HG02623 (cell line): Measurements from ENCODE around the gene VAMP1.
"Not testable (repeated sequence)": the region's sequence is repeated elsewhere in the genome, so short reads cannot be mapped to it uniquely, and the experiment has no call there.

Experiments
- ATAC-seq: cut with Tn5 transposase; IDR thresholded peaks from one replicate; pipeline ENCODE4 v1.9.1; 2021; ENCODE audit warnings: moderate library complexity; ENCODE audit not compliant: unreplicated experiment

The VAMP1 gene

DNA sequence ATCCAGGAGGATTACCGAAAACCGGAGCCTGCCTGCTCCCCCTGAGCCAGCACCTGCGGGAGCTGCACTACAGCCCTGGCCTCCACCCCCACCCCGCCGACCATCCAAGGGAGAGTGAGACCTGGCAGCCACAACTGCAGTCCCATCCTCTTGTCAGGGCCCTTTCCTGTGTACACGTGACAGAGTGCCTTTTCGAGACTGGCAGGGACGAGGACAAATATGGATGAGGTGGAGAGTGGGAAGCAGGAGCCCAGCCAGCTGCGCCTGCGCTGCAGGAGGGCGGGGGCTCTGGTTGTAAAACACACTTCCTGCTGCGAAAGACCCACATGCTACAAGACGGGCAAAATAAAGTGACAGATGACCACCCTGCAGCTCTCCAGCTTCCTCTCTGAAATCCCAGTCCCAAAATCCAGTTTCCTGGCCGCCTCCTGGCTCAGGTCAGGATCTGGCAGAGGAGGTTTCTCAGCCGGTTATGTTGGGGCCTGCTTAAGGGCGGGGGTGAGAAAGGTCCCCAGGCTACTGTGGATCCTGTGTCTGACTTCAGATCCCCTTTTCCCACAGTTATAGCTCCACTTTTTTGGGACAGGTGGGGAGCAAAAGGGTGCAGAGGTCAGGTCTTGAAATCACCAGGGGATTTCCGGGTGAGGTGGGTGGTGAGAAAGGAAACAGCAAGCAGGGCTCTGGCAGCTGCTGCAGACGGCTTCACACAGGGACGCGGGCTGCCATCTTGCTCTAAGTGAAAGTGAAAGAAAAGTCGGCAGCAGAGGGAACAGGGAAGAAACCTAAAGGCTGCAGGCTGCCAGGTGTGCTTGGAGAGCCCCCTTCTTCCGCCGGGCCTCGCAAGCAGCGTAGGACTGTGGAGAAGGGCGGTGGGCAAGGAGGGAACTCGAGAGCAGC, 18.9 kb downstream of the VAMP1 start, which contains the start of gene TAPBPL:
Gene TAPBPL, plus strand, starts transcription at position 695 of the 897 bp plus-strand sequence. CDS start 207 bp downstream, outside the sequence.
- no peak for ATAC-seq

DNA sequence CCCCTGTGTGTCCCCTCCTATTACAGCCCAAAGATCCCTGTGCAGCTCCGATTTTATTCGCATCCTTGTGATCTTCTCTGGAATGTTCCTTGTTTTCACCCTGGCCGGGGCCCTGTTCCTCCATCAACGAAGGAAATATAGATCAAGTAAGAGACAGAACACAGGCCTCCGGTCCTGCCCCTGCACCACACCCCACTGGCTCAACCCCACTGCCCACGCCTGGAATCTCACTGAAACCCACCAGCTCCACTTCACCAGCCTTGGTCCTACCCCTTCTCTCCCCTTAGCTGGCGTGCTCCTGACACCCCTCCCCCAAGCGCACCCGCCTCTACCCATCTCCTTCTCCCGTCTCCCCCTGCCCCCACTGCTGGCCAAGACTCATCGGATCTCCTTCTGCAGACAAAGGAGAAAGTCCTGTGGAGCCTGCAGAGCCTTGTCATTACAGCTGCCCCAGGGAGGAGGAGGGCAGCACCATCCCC, 19.6 kb downstream of the VAMP1 start:
- ATAC-seq = no peak

DNA sequence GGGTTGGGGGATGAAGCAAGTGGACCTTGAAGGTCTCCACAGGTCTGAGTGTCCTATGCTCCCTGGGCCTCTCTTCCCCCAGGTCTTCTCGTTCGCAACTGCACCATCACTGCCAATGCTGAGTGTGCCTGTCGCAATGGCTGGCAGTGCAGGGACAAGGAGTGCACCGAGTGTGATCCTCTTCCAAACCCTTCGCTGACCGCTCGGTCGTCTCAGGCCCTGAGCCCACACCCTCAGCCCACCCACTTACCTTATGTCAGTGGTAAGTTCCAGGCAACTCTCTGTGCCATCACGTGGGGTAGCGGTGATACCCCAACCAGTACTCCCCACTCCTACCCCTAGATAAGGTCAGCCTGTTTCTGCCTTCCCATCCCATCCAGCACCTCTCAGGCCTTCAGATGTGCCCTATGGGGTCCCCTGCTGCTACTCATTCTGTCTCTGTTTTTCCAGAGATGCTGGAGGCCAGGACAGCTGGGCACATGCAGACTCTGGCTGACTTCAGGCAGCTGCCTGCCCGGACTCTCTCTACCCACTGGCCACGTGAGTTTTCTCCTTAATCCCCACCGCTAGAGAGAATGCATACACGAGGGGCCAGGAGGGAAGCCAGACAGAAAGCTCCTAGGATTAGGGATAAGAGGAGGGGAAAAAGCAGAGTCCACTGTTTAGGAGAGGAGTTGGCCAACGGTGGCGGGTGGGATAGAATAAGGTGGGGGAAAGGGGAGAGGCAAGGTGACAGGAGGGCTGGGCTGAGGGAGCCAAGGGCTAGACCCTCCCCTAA, 20.2 kb downstream of the VAMP1 start:
- no peak for ATAC-seq

DNA sequence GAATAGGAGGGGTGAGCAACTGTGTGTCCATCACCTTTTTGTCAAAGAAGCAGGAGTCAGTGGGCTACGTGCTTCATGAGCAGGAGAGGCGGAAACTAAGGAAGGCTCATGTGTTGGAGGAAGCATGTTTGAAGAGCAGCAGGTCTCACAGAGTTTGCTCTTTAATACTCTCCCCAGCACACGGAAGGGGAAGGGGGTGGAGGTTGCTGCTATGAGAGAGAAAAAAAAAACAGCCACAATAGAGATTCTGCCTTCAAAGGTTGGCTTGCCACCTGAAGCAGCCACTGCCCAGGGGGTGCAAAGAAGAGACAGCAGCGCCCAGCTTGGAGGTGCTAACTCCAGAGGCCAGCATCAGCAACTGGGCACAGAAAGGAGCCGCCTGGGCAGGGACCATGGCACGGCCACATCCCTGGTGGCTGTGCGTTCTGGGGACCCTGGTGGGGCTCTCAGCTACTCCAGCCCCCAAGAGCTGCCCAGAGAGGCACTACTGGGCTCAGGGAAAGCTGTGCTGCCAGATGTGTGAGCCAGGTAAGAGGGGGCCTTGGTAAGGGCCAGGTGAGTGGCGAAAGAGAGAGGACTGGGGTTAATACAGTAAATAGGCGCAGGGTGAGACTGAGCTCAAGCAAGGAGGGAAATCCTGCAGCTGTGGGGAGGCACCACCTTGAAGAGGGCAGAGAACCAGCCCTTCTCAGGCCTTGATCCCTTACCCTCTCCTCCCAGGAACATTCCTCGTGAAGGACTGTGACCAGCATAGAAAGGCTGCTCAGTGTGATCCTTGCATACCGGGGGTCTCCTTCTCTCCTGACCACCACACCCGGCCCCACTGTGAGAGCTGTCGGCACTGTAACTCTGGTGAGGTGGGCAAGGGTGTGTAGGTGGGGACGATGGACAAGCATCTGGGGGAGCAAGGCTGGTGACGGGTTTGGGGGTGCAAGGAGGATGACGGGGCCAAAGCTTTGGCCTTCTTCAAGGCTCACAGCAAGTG, 25.5 kb downstream of the VAMP1 start, which contains the start of gene CD27:
Gene CD27, plus strand, starts transcription at position 252 of the 985 bp plus-strand sequence. Its CDS starts 141 bp downstream, at position 393.
- ATAC-seq = no peak

DNA sequence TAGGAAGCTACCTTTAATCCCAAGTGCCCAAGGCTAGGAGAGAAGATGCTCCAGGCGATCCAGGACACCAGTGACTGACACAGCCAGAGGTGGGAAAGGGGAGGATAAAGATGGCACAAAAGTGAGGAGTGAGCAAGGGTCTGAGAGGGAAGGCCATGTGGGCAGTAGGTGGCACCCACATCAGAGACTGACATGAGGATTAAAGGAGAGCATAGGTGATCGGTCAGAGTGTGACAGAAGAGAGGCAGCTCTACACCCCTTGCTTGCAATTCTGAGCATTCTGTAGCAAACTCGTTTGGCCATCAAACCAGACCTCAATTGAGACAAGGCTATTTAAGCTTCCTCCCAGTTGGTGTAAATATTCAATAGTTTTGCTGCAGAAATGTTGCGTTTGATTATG, 26.4 kb downstream of the VAMP1 start:
- no peak for ATAC-seq

DNA sequence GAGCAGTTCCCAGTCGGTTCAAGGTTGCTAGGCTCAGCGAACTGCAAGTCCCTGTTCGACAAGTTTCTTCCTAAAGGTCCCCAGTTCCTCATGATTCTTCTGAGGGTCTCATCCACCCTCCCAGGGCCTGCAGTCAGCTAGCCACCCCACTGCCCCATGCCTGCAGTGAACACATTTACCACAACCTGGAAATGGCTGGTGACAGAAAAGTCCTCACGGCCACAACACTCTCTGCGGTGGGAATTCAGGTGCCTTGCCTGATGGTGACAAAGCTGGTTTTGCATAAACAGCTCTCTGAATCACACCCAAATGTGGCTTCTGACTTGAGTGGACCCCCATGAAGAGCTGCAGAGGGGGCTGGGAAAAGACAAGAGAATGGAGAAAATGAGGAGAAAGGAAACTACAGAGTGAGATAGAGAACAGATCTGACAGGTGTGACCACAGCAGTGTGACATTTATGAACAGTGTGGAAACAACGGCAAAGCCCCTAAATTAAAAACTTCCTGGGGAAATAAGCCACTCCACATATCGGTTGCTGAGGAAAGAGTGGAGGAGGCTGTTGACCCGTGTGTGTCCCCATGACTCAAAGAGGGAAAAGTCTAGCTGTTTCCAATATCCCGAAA, 27.0 kb downstream of the VAMP1 start:
- no peak for ATAC-seq

DNA sequence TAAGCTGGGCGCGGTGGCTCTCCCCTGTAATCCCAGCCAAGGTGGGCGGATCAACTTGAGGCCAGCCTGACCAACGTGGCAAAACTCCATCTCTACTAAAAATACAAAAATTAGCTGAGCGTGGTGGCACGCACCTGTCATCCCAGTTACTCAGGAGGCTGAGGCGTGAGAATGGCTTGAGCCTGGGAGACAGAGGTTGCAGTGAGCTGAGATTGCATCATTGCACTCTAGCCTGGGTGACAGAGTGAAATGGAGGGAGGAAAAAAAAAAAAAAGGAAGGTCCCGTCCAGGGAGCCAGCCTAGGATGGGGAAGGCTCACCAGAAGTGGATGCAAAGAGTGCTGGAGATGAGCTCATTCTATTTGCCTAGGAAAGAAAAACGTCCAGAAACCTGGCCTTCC, 27.6 kb downstream of the VAMP1 start:
- ATAC-seq = no peak

DNA sequence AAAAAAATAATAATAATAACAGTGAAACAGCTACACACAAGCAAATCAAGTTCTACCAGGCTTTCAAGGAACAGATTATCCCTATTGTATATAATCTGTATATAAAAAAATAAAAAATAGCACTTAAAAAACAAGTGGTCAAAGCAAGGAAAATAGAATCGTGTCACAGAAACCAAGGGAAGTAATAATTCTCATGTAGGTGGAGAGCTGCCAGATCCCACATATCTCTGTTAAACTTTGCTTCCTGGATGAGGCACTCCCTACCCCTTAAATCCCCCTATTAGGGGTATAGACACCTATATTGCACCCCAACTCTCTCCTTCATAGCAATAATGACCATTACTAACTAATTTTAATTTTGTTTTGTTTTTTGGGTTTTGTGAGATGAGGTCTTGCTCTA, 30.1 kb downstream of the VAMP1 start:
- no peak for ATAC-seq

DNA sequence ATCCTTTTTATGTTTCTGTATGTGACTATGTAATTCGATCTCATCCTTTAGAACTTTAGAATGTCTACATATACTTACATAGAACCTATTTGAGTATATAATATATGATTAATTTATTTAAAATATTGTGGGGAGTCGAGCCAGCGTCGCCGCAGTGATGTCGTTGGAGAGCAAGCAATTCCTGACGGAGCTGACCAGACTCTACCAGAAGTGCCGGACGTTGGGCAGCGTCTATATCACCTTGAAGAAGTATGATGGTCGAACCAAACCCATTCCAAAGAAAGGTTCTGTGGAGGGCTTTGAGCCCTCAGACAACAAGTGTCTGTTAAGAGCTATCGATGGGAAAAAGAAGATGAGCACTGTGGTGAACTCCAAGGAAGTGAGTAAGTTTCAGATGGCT, 32.1 kb downstream of the VAMP1 start:
- ATAC-seq = no peak

DNA sequence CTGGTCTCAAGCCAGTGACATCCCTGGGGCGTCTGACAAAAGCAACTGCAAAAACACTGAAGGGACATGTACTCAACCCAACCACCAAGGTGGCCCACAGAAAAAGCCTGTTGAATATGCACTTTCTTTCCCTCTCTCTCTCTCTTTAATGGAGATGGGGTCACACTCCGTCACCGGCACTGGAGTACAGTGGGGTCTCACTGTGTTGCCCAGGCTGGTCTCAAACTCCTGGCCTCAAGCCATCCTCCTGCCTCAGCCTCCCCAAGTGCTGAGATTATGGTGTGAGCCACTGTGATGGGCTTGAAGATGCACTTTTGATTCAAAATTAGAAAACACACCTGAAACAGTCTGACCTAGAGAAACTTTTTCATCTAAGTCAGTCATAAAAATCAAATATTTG, 32.9 kb downstream of the VAMP1 start:
- no peak for ATAC-seq

DNA sequence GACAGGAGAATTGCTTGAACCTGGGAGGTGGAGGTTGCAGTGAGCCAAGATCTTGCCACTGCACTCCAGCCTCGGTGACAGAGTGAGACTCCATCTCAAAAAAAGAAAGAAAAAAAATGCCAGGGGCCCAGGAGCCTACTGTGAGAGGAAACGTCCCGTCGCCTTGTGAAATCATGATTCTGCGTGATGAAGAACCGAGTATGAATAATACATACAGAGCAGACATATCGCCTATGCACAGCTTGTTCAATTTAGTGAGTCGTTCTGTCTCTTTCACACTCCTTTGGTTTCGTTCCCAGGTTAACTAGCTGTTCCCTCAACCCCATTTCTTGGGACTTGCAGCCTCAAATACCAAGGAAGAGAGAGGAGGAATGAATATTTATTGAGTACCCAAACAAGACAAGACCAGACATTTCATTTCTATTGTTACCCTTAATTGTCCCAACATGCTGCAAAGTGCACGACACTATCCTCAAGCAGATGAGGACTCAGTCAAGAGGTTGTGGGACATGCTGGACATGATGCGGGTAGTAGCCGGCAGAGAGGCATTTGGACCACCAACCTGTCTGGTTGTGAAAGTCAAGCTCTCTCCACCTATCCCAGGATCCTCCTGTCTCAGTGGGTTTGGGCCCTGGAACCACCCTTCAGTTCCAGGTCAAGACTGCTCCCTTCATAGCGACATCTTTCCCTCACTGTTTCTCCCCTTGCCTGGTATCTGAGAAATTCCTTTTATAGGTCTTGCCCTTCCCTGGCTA, 34.3 kb downstream of the VAMP1 start:
- ATAC-seq = no peak

DNA sequence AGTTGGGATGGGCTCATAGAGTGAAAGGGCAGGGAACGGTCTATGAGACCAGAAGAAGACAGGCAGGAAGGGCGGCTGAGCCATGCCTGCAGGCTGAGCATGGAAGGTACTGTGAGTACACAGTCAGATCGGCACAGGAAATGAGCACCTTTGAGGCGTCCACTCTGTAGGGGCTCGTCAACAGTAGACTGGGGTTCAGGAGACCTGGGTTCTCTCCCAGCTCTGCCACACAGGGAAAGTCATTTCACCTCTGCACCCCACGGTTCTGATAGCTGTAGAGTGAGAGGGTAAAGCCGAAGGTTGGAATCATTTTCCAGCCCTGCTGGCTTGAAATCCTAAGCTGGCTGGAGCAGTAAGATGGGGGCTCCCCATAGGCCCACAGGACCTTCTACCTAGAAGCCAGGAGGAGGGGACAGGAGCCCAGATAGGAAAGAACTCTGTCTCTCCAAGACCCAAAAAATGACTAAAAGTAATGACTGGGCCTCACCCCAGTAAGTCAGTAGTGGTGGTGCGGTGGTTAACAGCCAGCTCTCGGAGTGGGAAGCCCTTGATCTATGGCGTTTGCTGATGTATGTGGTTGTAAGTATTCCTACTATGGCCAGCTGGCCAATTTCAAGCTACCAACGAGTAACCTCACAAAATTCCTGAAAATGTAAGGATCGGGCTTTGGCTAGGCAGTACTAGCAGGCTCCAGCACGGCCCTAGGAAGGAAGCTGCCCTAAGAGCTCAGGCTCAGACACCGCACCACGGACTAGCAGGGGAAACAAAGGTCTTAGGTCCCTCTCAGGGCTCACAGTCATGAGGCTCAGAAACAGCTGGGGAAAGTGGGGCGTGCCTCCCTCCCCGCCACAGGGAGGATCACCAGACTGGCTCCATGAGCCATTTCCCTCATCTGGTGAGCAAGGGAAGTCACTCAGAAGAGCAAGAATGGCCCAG, 36.0 kb downstream of the VAMP1 start:
- ATAC-seq = no peak

DNA sequence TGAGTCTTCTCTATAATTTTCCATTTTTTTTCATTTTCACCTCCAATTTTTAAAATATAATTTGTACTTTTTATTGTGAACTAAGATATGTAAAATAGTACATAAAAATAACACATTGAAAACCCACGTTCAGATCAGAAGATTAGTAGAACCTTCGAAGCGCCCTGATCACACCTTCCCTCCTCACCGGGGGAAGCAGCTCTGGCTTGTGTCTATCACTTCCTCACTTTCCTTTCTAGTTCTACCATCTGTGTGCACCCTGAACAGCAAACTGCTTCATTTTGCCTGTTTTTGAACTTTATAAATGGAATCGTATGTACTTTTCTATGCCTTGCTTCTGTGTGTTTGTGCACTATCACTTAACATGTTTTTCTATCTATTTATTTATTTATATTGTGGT, 37.5 kb downstream of the VAMP1 start:
- no peak for ATAC-seq

DNA sequence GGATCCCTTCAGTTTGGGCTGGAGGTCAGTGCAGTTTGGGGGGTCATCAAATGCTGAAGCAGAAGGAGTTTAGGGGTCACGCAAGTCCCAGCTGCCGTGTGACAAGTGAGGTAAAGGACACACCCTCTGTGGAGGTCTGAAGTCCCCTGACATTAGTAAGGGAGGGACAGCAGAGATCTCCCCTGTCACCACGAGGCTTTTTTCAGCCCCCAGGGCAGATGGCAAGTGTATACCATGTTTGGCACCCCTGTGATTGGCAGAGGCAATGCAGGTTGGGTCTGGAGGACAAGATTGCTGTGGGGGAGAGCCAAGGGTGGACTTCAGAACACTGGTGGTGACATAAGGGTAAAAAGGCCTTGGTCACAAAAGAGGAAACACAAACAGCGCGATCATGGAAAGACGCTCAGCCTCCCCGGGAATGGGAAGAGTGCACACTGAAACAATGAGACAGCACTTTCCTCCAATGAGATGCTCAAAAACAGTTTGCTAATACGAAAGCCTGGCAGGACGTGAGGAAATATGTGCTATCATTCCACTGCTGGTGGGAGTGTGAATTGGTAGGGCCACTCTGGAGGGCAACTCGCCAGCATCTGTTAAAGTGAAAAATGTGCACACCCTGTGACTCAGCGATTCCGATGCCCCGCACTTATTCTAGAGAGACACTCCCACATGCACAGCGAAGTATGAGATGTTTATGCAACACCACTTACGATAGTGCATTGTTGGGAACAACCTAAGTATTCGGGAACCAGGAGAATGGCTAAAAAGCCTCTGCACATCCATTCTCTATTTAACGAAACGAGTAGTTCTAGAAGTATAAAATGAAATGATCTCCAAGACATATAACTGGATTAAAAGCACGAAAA, 40.1 kb downstream of the VAMP1 start:
- ATAC-seq = no peak

DNA sequence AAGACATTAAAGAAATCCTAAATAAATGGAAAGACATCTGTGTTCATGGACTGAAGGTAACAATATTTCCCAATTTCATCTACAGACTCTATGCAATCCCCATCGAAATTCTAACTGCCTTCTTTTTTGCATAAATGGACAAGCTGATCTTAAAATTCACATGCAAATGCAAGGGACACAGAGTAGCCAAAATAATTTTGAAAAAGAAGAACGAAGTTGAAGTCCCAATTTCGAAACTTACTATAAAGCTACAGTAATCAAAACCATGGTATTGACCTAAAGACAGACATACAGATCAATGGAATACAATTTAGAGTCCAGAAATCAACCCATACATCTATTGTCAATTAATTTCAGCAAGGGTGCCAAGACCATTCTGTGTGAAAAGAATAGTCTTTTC, 42.2 kb downstream of the VAMP1 start:
- no peak for ATAC-seq

DNA sequence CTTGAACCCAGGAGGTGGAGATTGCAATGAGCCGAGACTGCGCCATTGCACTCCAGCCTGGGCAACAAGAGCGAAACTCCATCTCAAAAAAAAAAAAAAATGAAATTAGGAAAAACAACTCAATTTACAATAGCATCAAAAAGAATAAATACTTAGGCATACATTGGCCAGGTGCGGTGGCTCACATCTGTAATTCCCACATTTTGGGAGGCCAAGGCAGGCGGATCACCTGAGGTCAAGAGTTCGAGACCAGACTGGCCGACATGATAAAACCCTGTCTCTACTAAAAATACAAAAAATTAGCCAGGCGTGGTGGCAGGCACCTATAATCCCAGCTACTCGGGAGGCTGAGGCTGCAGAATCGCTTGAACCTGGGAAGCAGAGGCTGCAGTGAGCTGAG, 42.7 kb downstream of the VAMP1 start:
- ATAC-seq = not testable (repeated sequence)
